Aorta (tissue), 5 donors: ENCODE data around the gene C17orf107. TPM values are rescaled to one million over a fixed set of nuclear protein-coding genes. Genes with fewer than 3 reads are reported as not detected.
A peak's percentile ranks its signal among the peaks of the same experiment; 100 is the strongest.
"Not testable (repeated sequence)": the region's sequence is repeated elsewhere in the genome, so short reads cannot be mapped to it uniquely, and the experiment has no call there.

Experiments
- ATAC-seq: fragments of 200-7000 bp; cut with Tn5 transposase; one replicate; pipeline ENCODE4 v1.9.1; 2022; ENCODE audit warnings: moderate library complexity; ENCODE audit not compliant: low FRiP score
- DNase-seq, 2 donors: peaks; one replicate each; pipeline ENCODE4 v3.0.0-alpha.2; 2020
- H3K27ac ChIP-seq, 2 donors: one replicate each; pipeline ENCODE4 v1.5.1; 2013; ENCODE audit warnings: low read length in 2 of 2, mild to moderate bottlenecking in 2 of 2, moderate library complexity in 2 of 2, control low read depth in 1 of 2, inconsistent platforms in 1 of 2, low read depth in 1 of 2
- H3K27me3 ChIP-seq, 2 donors: one replicate each; pipeline ENCODE4 v1.6.1; 2013; ENCODE audit warnings: control low read depth in 1 of 2, low read length in 1 of 2, mild to moderate bottlenecking in 1 of 2, moderate library complexity in 1 of 2; ENCODE audit not compliant: insufficient read depth in 2 of 2, control insufficient read depth in 1 of 2
- H3K36me3 ChIP-seq, 2 donors: one replicate each; pipeline ENCODE4 v1.6.1; 2013; ENCODE audit warnings: control low read depth in 1 of 2, low read length in 1 of 2, mild to moderate bottlenecking in 1 of 2; ENCODE audit not compliant: insufficient read depth in 2 of 2, control insufficient read depth in 1 of 2
- H3K4me1 ChIP-seq, 2 donors: one replicate each; pipeline ENCODE4 v1.6.1; 2013; ENCODE audit warnings: low read length in 2 of 2, control low read depth in 1 of 2, mild to moderate bottlenecking in 1 of 2, moderate library complexity in 1 of 2; ENCODE audit not compliant: insufficient read depth in 2 of 2, control insufficient read depth in 1 of 2
- H3K4me3 ChIP-seq, 2 donors: one replicate each; pipeline ENCODE4 v1.5.1; 2013; ENCODE audit warnings: low read length in 2 of 2, control low read depth in 1 of 2, mild to moderate bottlenecking in 1 of 2
- H3K9me3 ChIP-seq: one replicate; pipeline ENCODE4 v1.6.1; 2013; ENCODE audit warnings: mild to moderate bottlenecking, low read length; ENCODE audit not compliant: control insufficient read depth
- WGBS, 2 donors: extraction: QIAGEN DNeasy Blood & Tissue Kit; methylation state at CpG; one replicate each; pipeline ENCODE4 v1.1.7; 2013; 5-methylcytosine and 5-hydroxymethylcytosine counted together
- intact Hi-C, 2 donors: fragments of 100-400 bp; cut with DNase I; formaldehyde crosslinking; loops; one replicate each; pipeline versions ENCODE4 v1.14.2 to v1.15.0; 2022
- polyA plus RNA-seq, 2 donors: library from polyadenylated mRNA; stranded (reverse); fragments of 200-250 nt; gene quantifications; one replicate each; pipeline ENCODE4 v1.2.3, GENCODE V29; 2013
- total RNA-seq, 2 donors: library from RNA; stranded (reverse); fragmentation: NEBNext Ultra II Directional; extraction: Animal tissue kit (Norgen Biotek cat#: 25700); gene quantifications; one replicate each; pipeline ENCODE4 v1.2.1, GENCODE V29; 2021
- donor health status: healthy with polysubstance abuse.
- donor health status: Bipolar disorder and iron deficiency.
- donor health status: DM: no; HTN: no; CAD: no.
- donor health status: DM: no; HTN: no; CAD: no.
- donor health status: DM: yes; HTN: yes; CAD: no.

C17orf107 gene
- total and polyA plus RNA-seq, 4 donors: 0.49 to 2.9 (median 1.8) TPM

- intact Hi-C loops, H3K27ac ChIP-seq, H3K27me3 ChIP-seq, H3K36me3 ChIP-seq, H3K9me3 ChIP-seq, H3K4me3 ChIP-seq, ATAC-seq, H3K4me1 ChIP-seq, DNase-seq: not testable (repeated sequence)
- WGBS, 2 donors: 87 to 91% methylated on average over 7 of the region's 7 CpGs
Measured at GRCh38 chr17:4857347-4857746, 42.0 kb upstream of the C17orf107 start.

DNA sequence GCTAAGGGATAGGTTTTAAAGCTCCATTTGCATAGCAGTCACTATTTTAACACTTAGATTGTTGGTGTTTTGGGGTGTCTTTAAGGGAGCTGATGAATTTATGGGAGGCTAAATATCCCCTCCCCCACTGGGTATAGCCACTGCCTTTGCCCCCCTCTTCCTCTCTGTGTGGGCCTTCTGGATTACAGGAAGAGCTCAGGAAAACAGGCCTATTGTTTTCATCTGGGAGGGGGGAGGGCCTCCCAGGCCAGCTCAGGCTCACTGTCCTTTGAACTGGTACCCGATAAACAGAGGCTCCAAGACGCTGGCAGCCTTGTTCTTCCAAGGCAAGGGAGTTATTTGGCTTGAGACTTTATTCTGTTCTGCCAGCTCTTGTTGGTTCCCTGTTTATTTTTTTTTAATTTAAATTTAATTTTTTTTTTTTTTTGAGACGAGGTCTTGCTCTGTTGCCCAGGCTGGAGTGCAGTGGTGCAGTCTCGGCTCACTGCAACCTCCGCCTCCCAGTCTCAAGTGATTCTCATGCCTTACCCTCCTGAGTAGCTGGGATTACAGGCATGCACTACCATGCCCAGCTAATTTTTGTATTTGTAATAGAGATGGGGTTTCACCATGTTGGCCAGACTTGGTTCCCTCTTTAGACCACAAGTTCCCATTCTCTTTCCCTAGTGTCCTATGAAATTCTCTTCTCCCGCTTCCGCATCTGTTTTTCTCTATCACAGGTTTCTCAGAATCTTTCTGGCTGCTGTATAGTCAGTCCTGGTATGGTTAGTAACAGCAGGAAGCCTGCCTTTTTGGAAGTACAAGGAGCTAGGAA is 41.1 kb upstream of the C17orf107 start:
- Histone ChIP-seq H3K9me3 (no peaks in the 10 kb centered on the region), H3K27me3 (no peaks in the 10 kb centered on the region), H3K36me3 (no peaks in the 10 kb centered on the region), H3K4me3 (no peak overlapping the region), H3K27ac (no peak overlapping the region), H3K4me1 (no peaks in the 10 kb centered on the region)
- DNase-seq (no peak), ATAC-seq (peak; percentile 55)
- intact Hi-C loops: no loop called here
- WGBS, 2 donors: 40 to 41% methylated on average over 7 of the region's 7 CpGs

GRCh38 chr17:4858882-4859260 is 40.5 kb upstream of the C17orf107 start:
- H3K9me3 ChIP-seq: no peaks in the 10 kb centered on the region
- intact Hi-C loops: no loop called here
- ATAC-seq (no peak), DNase-seq (peak in 1 of 2 donors; percentile 71)
- WGBS, 2 donors: 5 to 12% methylated on average over 5 of the region's 5 CpGs
- H3K27ac ChIP-seq: no peak overlapping the region
- H3K4me3 ChIP-seq: no peak overlapping the region
- H3K36me3 ChIP-seq: no peaks in the 10 kb centered on the region
- no peaks in the 10 kb centered on the region for H3K4me1 ChIP-seq
- H3K27me3 ChIP-seq: no peaks in the 10 kb centered on the region

- no peak overlapping the region for H3K27ac ChIP-seq
Measured at GRCh38 chr17:4859816-4860625, 39.3 kb upstream of the C17orf107 start.

DNA sequence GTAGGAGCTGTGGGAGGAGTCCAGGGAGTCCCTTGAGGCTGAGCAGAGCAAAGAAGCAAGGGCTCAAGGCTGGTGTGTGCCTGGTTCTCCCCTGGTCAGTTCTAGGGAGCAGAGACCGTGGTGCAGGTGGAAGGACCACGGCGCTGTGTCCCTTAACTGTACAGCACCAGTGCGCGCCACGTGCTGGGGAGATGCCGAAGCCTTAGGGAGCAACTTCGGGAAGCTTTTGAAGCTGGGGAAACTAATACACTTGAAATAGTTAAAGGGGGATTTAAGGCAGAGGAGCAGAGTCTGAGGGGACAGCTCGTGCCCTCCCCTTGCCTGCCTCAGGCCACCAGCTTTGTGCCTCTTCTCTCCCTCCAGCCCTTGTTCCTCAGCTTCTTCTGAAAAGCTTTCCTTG is 38.7 kb upstream of the C17orf107 start:
- ATAC-seq (no peak), DNase-seq (no peak)
- Histone ChIP-seq H3K4me3 (no peak overlapping the region), H3K9me3 (no peaks in the 10 kb centered on the region), H3K27ac (no peak overlapping the region), H3K36me3 (no peaks in the 10 kb centered on the region), H3K27me3 (no peaks in the 10 kb centered on the region), H3K4me1 (no peaks in the 10 kb centered on the region)
- 91 to 92% methylated on average over 9 of the region's 9 CpGs for WGBS, 2 donors
- intact Hi-C loops: no loop called here

More at GRCh38 chr17:4859816-4860625, 39.3 kb upstream of the C17orf107 start:
- H3K27me3 ChIP-seq: no peaks in the 10 kb centered on the region
- intact Hi-C loops: no loop called here
- WGBS, 2 donors: 83 to 88% methylated on average over 32 of the region's 32 CpGs
- ATAC-seq (no peak), DNase-seq (no peak)
- no peaks in the 10 kb centered on the region for H3K9me3 ChIP-seq
- no peaks in the 10 kb centered on the region for H3K4me1 ChIP-seq
- no peak overlapping the region for H3K4me3 ChIP-seq
- H3K36me3 ChIP-seq: no peaks in the 10 kb centered on the region

GRCh38 chr17:4861052-4861451 is 38.3 kb upstream of the C17orf107 start:
- 94 to 96% methylated on average over 16 of the region's 16 CpGs for WGBS, 2 donors
- ATAC-seq (no peak), DNase-seq (no peak)
- intact Hi-C loops: no loop called here
- Histone ChIP-seq H3K9me3 (no peaks in the 10 kb centered on the region), H3K27me3 (no peaks in the 10 kb centered on the region), H3K4me1 (no peaks in the 10 kb centered on the region), H3K27ac (no peak overlapping the region), H3K4me3 (no peak overlapping the region), H3K36me3 (no peaks in the 10 kb centered on the region)

GRCh38 chr17:4862720-4863119 is 36.6 kb upstream of the C17orf107 start:
- Histone ChIP-seq H3K36me3 (no peaks in the 10 kb centered on the region), H3K4me1 (no peaks in the 10 kb centered on the region), H3K4me3 (no peak overlapping the region), H3K27ac (no peak overlapping the region), H3K27me3 (no peaks in the 10 kb centered on the region), H3K9me3 (no peaks in the 10 kb centered on the region)
- DNase-seq (no peak), ATAC-seq (no peak)
- intact Hi-C loops: no loop called here
- WGBS, 2 donors: 92 to 96% methylated on average over 4 of the region's 4 CpGs

DNA sequence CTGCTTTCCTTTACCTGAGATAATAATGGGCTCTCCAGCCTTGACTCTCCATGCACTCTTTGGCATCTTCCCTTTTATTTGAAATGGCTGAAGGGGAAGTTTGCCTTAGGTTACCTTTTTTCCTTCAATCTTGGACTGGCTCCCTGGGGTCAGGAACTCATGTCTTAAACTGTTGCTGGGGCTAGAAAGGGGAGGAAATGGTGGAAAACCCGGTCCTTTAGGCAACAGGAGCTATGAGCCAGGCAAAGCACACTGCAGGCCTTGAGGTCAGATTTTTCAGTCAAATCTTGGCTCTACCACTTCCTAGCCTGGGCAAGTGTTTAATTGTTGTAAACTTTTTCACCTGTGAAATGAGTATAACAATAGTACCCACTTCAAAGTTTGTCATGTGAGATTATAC is 36.0 kb upstream of the C17orf107 start:
- intact Hi-C loops: no loop called here
- WGBS, 2 donors: 86 to 92% methylated on average over 1 of the region's 1 CpG
- DNase-seq: no peak
- no peak overlapping the region for H3K4me3 ChIP-seq
- H3K27me3 ChIP-seq: no peaks in the 10 kb centered on the region
- no peaks in the 10 kb centered on the region for H3K36me3 ChIP-seq
- no peak for ATAC-seq
- no peaks in the 10 kb centered on the region for H3K9me3 ChIP-seq
- H3K4me1 ChIP-seq: no peaks in the 10 kb centered on the region
- no peak overlapping the region for H3K27ac ChIP-seq

DNA sequence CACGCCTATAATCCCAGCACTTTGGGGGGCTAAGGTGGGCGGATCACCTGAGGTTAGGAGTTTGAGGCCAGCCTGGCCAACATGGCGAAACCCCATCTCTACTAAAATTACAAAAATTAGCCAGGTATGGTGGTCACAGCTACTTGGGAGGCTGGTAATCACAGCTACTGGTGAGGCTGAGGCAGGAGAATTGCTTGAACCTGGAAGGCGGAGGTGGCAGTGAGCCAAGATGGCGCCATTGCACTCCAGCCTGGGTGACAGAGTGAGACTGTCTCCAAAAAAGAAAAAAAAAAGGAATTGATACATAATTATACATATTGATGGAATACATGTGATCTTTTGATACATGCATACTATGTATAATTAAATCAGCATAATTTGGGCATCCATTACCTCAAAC is 31.8 kb upstream of the C17orf107 start:
- H3K4me3 ChIP-seq, intact Hi-C loops, ATAC-seq, DNase-seq, H3K9me3 ChIP-seq, H3K27me3 ChIP-seq, H3K36me3 ChIP-seq, H3K27ac ChIP-seq, H3K4me1 ChIP-seq: not testable (repeated sequence)
- WGBS, 2 donors: 79 to 84% methylated on average over 5 of the region's 5 CpGs
